Measurements from ENCODE around the gene ANKZF1.
"Not testable (repeated sequence)": the region's sequence is repeated elsewhere in the genome, so short reads cannot be mapped to it uniquely, and the experiment has no call there.

Gene ANKZF1

DNA sequence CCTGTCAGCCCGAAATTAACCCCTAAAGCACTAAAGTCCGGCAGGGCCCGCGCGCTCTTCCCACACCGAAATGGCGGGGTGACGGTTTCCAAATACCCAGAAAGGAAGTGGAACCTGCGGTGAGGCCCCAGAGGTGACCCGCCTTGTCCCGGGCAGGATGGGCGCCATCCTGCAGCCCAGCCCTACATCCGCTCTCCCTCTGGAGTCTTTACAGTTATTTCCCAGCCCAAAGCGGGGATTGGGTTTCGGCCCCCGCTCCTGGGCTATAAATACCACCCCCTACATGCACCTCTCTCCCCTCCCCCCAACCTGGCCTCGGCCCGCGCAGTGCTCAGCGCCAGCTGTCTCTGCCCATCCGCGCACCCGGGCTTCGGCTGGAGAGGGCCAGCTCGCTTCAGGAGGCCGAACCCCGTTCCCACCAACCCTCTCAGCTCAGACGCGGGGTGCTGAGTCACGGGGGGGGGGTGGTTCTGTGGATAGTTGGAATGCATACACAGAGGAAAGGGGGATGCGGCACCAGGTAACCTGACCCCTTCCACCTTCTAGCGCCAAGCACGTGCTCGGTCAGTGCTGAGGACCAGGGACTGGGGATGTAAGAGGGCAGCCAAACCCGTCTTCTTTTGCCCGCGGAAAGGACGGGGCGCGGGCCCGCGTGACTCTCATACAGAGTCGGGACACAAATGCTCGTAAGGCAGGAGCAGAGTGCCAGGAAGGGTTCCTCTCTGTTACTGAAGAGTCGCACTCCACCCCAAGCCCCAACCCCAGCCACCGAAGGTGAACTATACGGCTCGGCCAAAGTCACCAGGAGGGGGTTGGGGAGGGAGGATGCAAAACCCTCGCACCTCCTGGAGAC is 23.5 kb downstream of the ANKZF1 start, which contains the start of gene TUBA4B:
Gene TUBA4B (plus strand): TSS at position 344 of the 853 bp plus-strand sequence. CDS start 165 bp downstream, at position 509.
- DNase-seq = peak in 21 of 58 donors; percentile 9 to 67 (median 28)

DNA sequence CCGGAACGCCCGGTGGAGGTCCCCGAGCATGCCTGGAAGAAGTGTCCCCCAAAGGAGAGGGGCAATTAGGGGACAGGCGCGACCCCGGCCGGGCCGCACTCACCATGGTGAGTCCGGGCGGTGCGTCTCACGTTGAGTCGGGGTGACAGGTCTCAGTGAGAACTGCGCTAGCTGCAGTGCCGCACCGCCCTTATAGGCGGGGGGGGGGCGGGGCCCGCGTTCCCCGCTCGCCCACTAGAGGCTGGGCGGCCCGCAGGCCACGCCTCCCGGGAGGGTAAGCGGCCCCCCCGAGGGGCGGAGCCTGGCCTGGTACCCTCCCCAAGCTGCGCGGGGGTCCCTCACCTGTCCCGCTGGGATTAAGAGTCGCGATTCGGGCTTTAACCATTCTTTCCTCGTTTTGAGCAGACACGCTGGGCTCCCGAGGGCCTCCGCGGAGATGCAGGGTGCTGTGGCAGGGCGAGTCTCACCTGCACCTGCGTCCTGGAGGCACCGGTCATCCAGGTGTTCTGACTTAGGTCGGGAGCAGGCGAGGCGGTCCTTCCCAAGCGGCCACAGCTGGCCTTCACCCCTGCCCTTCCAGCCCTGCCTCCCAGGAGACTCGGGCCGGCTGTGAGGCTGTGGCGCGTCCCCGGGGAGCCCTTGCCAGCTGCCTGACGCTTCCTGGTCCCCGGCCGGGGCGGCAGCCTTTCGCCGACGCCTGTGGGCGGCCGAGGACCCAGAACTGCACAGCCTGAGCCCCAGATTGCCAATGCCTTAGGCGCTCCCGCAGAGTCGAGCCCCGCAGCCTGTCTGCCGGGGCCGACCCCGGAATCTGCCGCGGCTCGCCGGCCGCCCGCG is 24.4 kb downstream of the ANKZF1 start, which contains the start of gene TUBA4A:
Gene TUBA4A (minus strand): TSS at position 166 of the 837 bp plus-strand sequence. CDS start 60 bp downstream, at position 106.
- peak in 56 of 58 donors; percentile 26 to 93 (median 75) for DNase-seq

DNA sequence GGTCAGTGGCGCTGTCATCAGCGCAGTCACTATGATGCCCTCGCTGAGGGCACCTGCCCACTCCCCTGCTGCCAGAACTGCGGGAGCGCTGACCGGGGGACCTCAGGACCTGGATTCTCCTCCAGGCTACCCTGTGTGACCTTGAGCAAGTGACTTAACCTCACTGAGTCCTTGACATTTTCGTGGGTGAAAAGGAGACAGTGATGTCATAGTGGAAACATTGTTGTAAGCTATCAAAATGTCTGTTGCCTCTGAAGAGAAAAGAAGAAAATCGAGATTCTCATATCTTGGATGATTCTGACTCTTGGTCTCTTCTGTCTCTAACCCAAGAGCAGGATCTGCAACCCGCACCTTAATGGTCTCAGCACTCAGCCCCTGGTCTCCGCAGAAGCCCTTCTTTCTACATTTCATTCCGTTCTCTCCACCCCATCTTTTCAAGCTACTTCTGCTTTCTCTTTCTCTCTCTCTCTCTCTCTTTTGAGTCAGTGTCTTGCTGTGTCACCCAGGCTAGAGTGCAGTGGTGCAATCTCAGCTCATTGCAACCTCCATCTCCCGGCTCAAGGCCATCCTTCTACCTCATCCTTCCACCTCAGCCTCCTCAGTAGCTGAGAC is 25.1 kb downstream of the ANKZF1 start:
- peak in 1 of 58 donors; percentile 34 for DNase-seq

DNA sequence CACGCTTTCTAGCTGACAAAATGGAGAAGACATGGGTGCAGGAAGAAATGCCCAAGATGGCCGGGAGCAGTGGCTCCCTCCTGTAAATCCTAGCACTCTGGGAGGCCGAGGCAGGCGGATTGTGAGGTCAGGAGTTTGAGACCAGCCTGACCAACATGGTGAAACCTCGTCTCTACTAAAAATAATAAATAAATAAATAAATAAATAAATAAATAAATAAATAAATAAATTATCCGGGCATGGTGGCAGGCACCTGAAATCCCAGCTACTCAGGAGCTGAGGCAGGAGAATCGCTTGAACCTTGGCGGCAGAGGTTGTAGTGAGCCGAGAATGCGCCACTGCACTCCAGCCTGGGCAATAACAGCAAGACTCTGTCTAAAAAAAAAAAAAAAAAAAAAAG is 29.3 kb downstream of the ANKZF1 start:
- DNase-seq = not testable (repeated sequence)

DNA sequence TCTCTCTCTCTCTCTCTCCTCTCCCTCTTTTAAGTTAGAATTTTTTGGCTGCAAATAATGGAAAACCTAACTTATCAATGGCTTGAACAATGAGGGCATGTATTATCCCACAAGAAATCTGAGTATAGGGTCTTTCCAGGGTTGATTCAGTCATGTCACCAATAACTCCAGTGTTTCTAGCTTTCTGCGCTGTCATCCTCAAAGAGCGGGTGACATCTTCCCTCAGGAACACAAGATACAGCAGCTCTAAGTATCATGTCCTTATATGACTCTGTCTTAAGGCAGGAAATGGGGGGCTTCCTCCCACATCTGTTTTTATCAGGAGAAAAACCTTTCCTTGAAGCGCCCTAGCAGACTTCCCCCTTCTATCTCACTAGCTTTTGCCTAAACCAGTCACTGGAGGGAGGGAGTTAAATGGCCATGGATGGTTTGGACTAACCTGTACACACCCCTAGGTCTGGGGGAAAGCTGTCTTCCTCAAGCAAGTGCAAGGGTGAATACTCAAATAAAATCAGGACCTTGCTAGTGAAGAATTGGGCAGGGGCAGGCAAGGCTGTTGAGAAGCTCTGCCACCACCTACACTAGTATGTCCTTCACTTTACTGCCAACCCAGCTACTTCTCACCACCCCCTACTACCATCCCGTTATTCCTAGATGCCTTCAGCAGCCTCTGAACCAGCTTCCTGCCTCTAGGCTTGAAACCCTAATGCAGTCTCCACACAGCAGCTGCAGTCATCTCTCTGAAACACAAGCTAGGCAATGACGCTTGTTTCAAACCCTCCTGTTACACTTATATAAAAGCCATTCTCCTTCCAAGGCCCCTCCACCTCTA is 31.6 kb downstream of the ANKZF1 start:
- peak in 7 of 58 donors; percentile 16 to 44 (median 29) for DNase-seq

DNA sequence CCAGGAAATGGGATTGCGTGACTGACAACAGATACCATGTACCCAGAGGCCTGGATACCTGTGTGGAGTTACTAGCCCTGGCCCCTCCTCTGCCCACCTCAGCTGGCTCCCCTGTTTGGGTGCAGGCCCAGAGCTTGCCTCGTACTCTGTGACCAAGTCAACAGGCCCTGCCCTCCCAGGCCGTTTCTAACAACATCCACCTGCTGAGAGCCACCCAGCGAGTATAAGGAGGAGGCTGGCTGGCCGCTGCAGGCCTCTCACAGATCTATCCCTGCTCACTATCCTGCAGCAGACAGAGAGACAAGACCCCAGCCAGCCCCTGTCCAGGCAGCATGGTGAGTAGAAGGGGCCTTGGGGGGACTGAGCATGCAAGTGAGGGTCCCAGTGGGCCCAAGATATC is 36.6 kb downstream of the ANKZF1 start:
- no peak for DNase-seq

DNA sequence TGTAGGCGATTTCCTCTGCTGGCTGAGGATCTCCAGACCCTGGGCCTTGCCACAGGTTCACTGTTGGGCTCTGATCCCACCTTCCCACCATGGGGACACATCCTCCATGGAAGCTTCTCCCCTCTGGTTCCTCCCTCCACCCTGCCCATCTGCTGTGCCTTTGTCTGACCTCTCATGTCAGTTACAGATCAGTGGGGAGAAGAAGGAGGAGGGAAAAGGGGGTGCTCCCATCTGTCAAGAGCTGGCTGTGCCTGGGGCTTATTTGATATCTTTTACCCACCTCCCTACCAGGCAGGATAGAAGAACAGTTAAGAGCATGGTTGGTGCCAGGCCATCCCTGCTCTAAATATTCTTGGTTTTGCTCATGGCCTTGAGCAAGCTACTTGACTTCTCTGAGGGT is 37.3 kb downstream of the ANKZF1 start:
- DNase-seq = no peak

DNA sequence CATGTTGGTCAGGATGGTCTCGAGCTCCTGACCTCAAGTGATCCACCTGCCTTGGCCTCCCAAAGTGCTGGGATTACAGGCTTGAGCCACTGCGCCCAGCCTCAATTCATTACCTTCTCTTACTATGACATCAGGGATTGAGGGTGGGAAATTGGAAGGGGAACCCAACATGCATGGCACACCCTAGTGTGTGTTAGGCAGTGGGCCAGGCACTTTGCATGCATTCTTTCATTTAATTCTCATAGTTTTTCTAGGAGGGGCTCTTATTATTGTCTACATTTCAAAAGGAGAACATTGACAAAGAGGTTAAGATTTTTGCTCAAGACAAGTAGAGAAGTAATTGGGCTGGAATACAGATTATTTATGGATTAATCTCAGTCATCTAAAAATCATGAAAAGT is 38.7 kb downstream of the ANKZF1 start:
- no peak for DNase-seq

DNA sequence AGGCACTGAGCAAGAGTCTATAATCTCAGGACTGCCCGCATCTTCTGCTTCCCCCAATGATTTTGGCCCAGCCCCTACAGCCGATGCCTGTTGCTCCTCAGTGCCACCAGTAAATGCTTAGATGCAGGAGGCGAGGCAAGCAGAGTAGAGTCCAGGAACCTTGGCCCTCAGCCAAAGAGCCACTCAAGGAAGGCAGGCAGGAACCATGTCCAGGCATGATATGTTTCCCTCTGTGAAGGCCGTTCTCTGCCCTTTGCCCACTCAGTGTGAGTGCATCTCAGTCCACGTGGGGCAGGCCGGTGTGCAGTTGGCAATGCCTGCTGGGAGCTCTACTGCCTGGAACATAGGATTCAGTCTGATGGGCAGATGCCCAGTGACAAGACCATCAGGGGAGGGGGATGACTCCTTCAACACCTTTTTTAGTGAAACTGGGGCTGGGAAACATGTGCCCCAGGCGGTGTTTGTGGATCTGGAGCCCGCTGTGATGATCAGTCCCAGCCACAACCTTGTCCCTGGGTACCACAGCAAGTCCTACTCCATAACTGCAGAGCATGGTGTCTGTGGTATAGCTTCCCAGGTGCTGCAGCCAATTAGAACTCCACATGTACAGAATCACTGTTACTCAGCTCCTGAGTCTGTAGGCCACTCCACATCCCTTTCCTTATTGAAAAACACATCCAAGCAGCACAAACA is 39.9 kb downstream of the ANKZF1 start:
- DNase-seq = no peak

DNA sequence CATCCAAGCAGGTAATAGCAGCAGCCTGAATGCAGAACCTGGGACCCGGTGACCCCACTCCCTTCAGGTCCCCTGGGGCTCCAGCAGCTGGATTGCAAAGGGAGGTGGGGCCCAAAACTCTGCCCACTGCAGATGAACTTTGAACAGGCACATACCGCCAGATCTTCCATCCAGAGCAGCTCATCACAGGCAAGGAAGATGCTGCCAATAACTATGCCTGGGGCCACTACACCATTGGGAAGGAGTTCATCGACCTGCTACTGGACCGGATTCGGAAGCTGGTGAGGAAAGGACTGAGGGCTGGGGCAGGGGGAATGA is 40.4 kb downstream of the ANKZF1 start:
- no peak for DNase-seq

DNA sequence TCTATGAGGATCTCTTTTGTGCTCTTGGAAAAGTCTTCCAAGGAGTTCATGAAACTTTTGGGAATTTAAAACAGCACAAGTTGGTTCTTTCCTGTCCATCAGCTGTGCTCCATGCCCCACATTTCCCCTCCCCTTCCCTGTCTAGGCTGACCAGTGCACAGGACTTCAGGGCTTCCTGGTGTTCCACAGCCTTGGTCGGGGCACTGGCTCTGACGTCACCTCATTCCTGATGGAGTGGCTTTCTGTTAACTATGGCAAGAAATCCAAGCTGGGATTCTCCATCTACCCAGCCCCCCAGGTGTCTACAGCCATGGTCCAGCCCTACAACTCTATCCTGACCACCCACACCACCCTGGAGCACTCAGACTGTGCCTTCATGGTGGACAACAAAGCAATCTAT is 41.4 kb downstream of the ANKZF1 start:
- no peak for DNase-seq

DNA sequence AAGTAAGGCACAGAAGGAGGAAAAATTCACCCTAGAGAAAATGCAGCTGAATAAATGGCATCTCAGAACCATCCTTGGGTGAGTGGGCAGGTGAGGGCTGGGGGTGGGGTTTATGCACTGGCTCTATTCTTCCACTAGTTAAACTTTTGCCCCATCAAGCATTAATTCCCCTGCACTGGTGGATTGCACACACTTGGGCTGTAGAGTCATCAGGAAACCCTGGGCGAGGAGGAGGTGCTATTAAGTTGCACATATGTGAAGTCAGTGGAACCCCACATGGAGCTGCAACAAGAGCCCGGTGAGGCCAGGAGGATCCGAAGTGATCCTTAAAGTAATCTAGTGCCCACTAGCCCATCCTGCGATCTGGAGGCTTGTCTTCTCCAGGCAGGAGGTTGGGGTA is 42.8 kb downstream of the ANKZF1 start:
- no peak for DNase-seq

DNA sequence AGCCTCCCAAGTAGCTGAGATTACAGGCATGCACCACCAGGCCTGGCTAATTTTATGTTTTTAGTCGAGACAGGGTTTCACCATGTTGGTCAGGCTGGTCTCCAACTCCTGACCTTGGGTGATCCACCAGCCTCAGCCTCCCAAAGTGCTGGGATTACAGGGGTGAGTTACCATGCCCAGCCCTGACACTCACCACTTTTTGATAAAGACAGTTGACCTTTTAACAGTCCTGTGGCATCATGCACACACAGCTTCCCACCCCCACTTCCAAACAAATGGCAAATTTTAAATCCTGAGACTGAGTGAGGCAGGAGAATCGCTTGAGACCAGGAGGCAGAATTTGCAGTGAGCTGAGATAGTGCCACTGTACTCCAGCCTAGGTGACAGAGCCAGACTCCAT is 43.4 kb downstream of the ANKZF1 start:
- no peak for DNase-seq

DNA sequence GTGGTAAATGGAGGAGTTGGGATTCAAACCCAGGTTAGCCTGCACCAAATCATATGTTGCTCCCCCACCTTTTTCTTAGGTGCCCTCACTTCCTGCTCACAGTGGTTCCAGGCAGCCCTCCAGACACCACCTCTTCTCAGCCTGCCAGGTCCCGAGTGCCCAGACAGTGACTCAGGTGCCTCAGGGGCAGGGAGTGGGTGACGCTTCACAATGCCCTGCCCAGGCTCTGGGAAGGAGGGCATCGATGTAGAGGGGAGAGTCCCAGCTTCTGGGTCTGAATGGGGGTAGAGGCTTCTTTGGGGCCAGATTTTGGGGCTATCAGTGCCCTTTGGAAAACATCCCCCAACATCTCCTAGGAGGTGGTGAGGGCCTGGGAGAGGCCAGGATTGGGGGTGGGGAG is 44.3 kb downstream of the ANKZF1 start:
- DNase-seq = no peak

DNA sequence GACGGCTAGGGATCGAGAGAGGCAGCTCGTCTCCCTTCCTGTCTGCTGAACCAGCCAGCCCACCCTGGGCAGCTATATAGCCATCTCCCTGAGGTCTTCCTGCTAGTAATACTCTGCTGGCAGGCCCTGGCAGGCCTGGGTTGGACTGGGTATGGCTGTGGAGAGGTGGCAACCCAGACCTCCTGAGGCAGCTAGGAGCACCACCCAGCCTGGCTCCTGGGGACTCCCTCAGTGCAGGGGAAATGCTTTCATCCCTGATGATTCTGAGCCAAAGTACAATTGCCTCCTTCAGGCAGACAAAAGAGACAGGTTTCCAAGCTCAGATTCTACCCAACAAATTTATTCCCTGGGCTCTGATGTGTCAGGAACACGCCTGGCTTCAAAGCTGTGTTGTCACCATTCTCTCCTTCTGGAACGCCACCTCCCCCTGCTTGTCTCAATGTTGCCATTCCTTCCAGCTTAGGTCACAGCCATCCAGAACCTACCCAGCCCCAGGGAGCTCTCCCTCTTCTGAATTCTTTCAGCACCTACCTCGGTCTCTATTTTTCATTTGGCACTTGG is 44.8 kb downstream of the ANKZF1 start:
- DNase-seq = peak in 1 of 58 donors; percentile 19

DNA sequence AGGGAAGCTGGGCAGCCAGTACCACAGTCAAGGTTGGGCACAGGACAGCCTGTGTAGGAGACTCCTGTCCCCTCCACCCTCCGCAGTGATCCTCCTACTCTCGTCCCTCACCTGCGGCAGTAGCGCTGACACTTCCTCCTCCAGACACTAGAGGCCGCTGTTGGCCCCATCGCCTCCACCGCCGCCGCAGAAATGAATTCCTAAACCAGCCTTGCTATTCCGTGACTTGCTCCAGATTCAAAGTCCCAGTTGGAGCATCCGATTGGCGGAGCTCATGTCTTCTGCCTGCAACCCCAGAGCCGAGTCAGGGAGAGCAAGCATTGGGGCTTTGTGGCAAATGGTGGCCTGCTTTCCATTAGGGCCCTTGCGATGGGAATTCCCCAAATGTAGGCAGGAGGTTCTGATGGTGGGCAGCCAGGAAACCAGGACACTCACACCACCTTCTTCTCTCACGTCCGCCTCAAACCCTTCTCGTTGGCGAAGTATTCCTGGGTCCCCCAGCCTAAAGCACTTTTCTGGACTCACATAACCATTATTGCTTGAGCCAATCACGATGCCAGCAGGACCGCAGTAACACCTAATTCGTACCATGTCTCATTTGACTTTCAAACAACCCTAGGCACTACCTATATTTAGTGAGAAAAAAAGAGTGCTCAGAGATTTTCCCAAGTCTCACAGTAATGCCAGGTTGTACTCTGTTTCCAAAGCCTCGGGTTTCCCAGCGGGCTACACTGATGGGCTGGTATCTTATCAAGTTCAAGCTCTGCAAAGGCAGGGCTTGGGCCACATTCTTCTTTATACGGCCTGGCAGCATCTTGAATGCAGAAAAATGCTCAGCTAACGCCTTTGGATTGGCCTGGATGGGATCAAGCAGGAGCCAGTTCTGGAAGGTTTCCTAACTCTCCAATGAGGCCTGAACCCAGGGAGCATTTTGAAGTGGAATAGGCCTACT is 48.4 kb downstream of the ANKZF1 start:
- peak in 56 of 58 donors; percentile 22 to 85 (median 74) for DNase-seq

DNA sequence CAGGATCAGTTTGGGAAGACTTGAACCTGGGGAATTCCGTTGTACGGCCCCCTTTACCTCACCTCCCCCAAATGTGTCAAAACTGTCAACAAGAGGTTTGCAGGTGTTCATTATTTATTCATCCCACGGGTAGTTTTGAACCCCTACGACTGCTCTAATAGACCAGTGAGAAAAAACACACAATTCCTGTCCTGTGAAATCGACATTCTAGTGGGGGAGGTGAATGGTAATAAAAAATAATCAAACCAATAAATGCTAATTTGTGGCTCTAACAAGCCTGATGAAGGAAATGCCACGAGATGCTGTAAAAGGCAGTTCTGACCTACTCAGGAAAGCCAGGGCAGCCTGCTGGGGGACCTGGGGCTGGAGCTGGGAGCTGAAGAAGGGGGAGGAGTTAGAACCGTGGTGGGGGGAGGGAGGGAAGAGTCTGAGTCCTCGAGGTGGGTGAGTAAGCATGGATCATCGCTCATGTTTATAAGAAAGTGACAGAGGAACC is 49.1 kb downstream of the ANKZF1 start:
- DNase-seq = peak in 1 of 58 donors; percentile 39

DNA sequence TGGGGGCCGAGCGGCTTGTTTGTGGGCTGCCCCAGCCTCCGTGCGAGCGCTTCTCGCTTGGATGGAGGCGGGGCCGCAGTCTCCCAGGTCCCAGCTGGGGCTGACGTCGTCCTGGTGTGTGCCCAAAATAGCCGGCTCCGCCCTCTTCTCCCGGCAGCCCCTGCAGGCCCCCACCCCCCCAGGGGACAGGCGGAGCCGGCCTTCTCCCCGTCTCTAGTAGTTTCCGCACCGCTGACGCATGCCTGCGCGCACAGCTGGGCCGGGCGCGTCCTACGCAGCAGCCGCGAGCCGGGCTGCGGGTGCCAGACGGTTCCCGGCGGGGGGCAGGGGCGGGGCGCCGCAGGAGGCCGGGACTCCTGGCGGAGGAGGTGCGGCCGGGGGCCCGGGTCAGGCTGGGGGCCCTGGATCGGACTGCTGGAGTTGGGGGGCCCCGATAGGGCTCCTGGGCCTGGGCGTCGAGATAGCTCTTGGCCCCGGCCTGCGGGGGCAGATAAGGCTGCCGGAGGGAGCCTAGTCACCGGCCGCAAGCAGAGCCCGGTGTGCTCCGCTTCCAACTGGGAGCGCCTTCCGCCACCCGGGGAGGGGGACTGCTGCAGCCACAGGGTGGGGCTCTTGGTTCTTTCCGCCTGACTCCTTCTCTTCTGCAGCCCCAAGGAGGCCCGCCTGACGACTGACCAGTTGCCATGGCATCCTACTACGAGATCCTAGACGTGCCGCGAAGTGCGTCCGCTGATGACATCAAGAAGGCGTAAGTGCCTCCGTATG is 49.7 kb downstream of the ANKZF1 start, which contains the start of gene DNAJB2:
Gene DNAJB2 (plus strand): TSS at position 216 of the 765 bp plus-strand sequence. CDS start 468 bp downstream, at position 684.
- DNase-seq = peak; percentile 83 to 99 (median 98)
